ENCODE measurements around the gene CWC22.

Gene CWC22

GRCh38 chr2:179900655-179901054, 106.4 kb downstream of the CWC22 start:
- no peak for DNase-seq (ENCODE audit: low read depth in 1 of 2, low spot score in 1 of 2)

- no peak for DNase-seq (ENCODE audit: low read depth in 1 of 2, low spot score in 1 of 2)
Measured at GRCh38 chr2:179899666-179900065, 107.4 kb downstream of the CWC22 start.

GRCh38 chr2:179898873-179899272, 108.2 kb downstream of the CWC22 start:
- no peak for DNase-seq (ENCODE audit: low read depth in 1 of 2, low spot score in 1 of 2)

Measured in activated T-helper 1 cell treated with anti-CD3 and anti-CD28 coated beads, Interleukin-2, amount 50 U/mL, for 16 hours (primary cell).